Common myeloid progenitor, CD34-positive (primary cell): ENCODE measurements around the gene SLC13A1.

ENCODE experiments used
- CTCF ChIA-PET: fragments of 350-600 bp; sonication (Branson Sonifier 250); formaldehyde crosslinking; loops from one replicate; lab custom pipeline; 2021; ENCODE audit warnings: antibody characterized with exemption; lab: Charles Lee
- POLR2A ChIA-PET: fragments of 350-600 bp; sonication (Branson Sonifier 250); formaldehyde crosslinking; loops from one replicate; lab custom pipeline; 2021; ENCODE audit warnings: antibody characterized with exemption; lab: Charles Lee
- DNase-seq, 3 donors: peaks; one replicate each; pipeline versions ENCODE4 v3.0.0 to v3.0.0-alpha.2; 2013
- H3K27ac ChIP-seq, 2 experiments: 1 replicate in 1 of 2; 2 replicates in 1 of 2; pipeline ENCODE4 v1.7.0; 2013; ENCODE audit warnings: inconsistent platforms in 2 of 2, low read length in 2 of 2, mild to moderate bottlenecking in 2 of 2, low read depth in 1 of 2, moderate library complexity in 1 of 2; ENCODE audit not compliant: severe bottlenecking in 2 of 2, insufficient read depth in 1 of 2, poor library complexity in 1 of 2
- H3K27me3 ChIP-seq, 5 experiments: replicated peaks in 2 of 5; 1 replicate in 3 of 5; 2 replicates in 2 of 5; pipeline versions ENCODE4 v1.6.1 to v1.7.0; 2013; ENCODE audit warnings: low read length in 4 of 5, mild to moderate bottlenecking in 2 of 5, moderate library complexity in 2 of 5, inconsistent platforms in 1 of 5; ENCODE audit not compliant: insufficient read depth in 5 of 5, control insufficient read depth in 4 of 5
- H3K36me3 ChIP-seq, 4 experiments: 1 replicate in 2 of 4; 2 replicates in 2 of 4; pipeline versions ENCODE4 v1.6.1 to v1.7.0; 2013; ENCODE audit warnings: low read length in 3 of 4, control low read depth in 1 of 4, mild to moderate bottlenecking in 1 of 4; ENCODE audit not compliant: control insufficient read depth in 4 of 4, insufficient read depth in 4 of 4
- H3K4me1 ChIP-seq, 4 experiments: 1 replicate in 3 of 4; 2 replicates in 1 of 4; pipeline versions ENCODE4 v1.6.1 to v1.7.1; 2013; ENCODE audit warnings: low read length in 3 of 4, mild to moderate bottlenecking in 3 of 4, control low read depth in 1 of 4, inconsistent platforms in 1 of 4, moderate library complexity in 1 of 4; ENCODE audit not compliant: control insufficient read depth in 4 of 4, insufficient read depth in 4 of 4; ENCODE audit errors: control extremely low read depth in 1 of 4
- H3K4me3 ChIP-seq, 7 experiments: 1 replicate in 4 of 7; 2 replicates in 3 of 7; pipeline versions ENCODE4 v1.5.1 to v1.7.0; 2013; ENCODE audit warnings: mild to moderate bottlenecking in 7 of 7, low read length in 6 of 7, moderate library complexity in 6 of 7, inconsistent platforms in 2 of 7, low read depth in 2 of 7, control low read depth in 1 of 7; ENCODE audit not compliant: insufficient read depth in 4 of 7, control insufficient read depth in 1 of 7; ENCODE audit errors: extremely low read depth in 1 of 7
- H3K9me3 ChIP-seq, 5 experiments: 1 replicate in 4 of 5; 2 replicates in 1 of 5; pipeline versions ENCODE4 v1.6.1 to v1.7.1; 2013; ENCODE audit warnings: low read length in 4 of 5, mild to moderate bottlenecking in 2 of 5, inconsistent platforms in 1 of 5, low read depth in 1 of 5, moderate library complexity in 1 of 5; ENCODE audit not compliant: control insufficient read depth in 4 of 5, insufficient read depth in 2 of 5; ENCODE audit errors: control extremely low read depth in 1 of 5
- WGBS: methylation state at CpG from one replicate; pipeline ENCODE4 v1.1.5; 2013; ENCODE audit not compliant: insufficient coverage; 5-methylcytosine and 5-hydroxymethylcytosine counted together

SLC13A1 gene

GRCh38 chr7:123148813-123149212, 51.0 kb downstream of the SLC13A1 start:
- no peak overlapping the region for H3K4me3 ChIP-seq
- H3K9me3 ChIP-seq = no peaks in the 10 kb centered on the region
- no peak for DNase-seq
- H3K4me1 ChIP-seq = no peaks in the 10 kb centered on the region
- WGBS = 63% methylated on average over 1 of the region's 1 CpG
- ChIA-PET POLR2A (no interaction called here), CTCF (no interaction called here)
- H3K27me3 ChIP-seq = no peaks in the 10 kb centered on the region
- H3K27ac ChIP-seq = no peak overlapping the region
- no peaks in the 10 kb centered on the region for H3K36me3 ChIP-seq

GRCh38 chr7:123143252-123144006, 56.3 kb downstream of the SLC13A1 start:
- no peaks in the 10 kb centered on the region for H3K36me3 ChIP-seq
- H3K27me3 ChIP-seq = no peaks in the 10 kb centered on the region
- no peak for DNase-seq
- ChIA-PET POLR2A (no interaction called here), CTCF (interaction anchor here (0.9 kb wide), 1 partner anchor 10 kb away, joined by 3 read pairs; no protein-coding TSS in a partner anchor)
- H3K9me3 ChIP-seq = no peaks in the 10 kb centered on the region
- no peak overlapping the region for H3K27ac ChIP-seq
- no peak overlapping the region for H3K4me3 ChIP-seq
- H3K4me1 ChIP-seq = no peaks in the 10 kb centered on the region
- 60% methylated on average over 2 of the region's 3 CpGs for WGBS

- no peak overlapping the region for H3K27ac ChIP-seq
- H3K4me1 ChIP-seq = no peaks in the 10 kb centered on the region
- POLR2A ChIA-PET = no interaction called here
- no peaks in the 10 kb centered on the region for H3K36me3 ChIP-seq
- no peaks in the 10 kb centered on the region for H3K9me3 ChIP-seq
- DNase-seq = no peak
- no peaks in the 10 kb centered on the region for H3K27me3 ChIP-seq
- H3K4me3 ChIP-seq = no peak overlapping the region
- CTCF ChIA-PET = no interaction called here
Observed at GRCh38 chr7:123140561-123140960, 59.2 kb downstream of the SLC13A1 start.

- ChIA-PET CTCF (no interaction called here), POLR2A (no interaction called here)
- H3K4me3 ChIP-seq = no peak overlapping the region
- no peaks in the 10 kb centered on the region for H3K9me3 ChIP-seq
- no peak overlapping the region for H3K27ac ChIP-seq
- no peaks in the 10 kb centered on the region for H3K27me3 ChIP-seq
- DNase-seq = no peak
- no peaks in the 10 kb centered on the region for H3K4me1 ChIP-seq
- 100% methylated on average over 1 of the region's 1 CpG for WGBS
- no peaks in the 10 kb centered on the region for H3K36me3 ChIP-seq
Observed at GRCh38 chr7:123135960-123136359, 63.8 kb downstream of the SLC13A1 start.

GRCh38 chr7:123133924-123134323, 65.8 kb downstream of the SLC13A1 start:
- CTCF ChIA-PET = no interaction called here
- 100% methylated on average over 1 of the region's 5 CpGs for WGBS
- no peak for DNase-seq
- H3K27me3 ChIP-seq = no peaks in the 10 kb centered on the region
- no peak overlapping the region for H3K27ac ChIP-seq
- no peak overlapping the region for H3K4me3 ChIP-seq
- POLR2A ChIA-PET = no interaction called here
- no peaks in the 10 kb centered on the region for H3K4me1 ChIP-seq
- H3K36me3 ChIP-seq = no peaks in the 10 kb centered on the region
- no peaks in the 10 kb centered on the region for H3K9me3 ChIP-seq

GRCh38 chr7:123131961-123132360, 67.8 kb downstream of the SLC13A1 start:
- CTCF ChIA-PET = no interaction called here
- H3K27ac ChIP-seq = no peak overlapping the region
- H3K27me3 ChIP-seq = no peaks in the 10 kb centered on the region
- no peaks in the 10 kb centered on the region for H3K9me3 ChIP-seq
- POLR2A ChIA-PET = no interaction called here
- no peak overlapping the region for H3K4me3 ChIP-seq
- H3K4me1 ChIP-seq = no peaks in the 10 kb centered on the region
- no peaks in the 10 kb centered on the region for H3K36me3 ChIP-seq
- WGBS = 100% methylated on average over 1 of the region's 1 CpG
- no peak for DNase-seq

- Histone ChIP-seq H3K27me3 (no peaks in the 10 kb centered on the region), H3K27ac (no peak overlapping the region), H3K4me3 (no peak overlapping the region), H3K4me1 (no peaks in the 10 kb centered on the region), H3K9me3 (no peaks in the 10 kb centered on the region), H3K36me3 (no peaks in the 10 kb centered on the region)
- no peak for DNase-seq
- ChIA-PET CTCF (no interaction called here), POLR2A (no interaction called here)
- 100% methylated on average over 1 of the region's 2 CpGs for whole genome bisulfite sequencing
Observed at GRCh38 chr7:123131556-123131955, 68.2 kb downstream of the SLC13A1 start.
